Hepatic stellate cell (primary cell): ENCODE results near the gene PPIB.
A peak's percentile ranks its signal among the peaks of the same experiment; 100 is the strongest.

Experiments used
- DNase-seq: peaks from one replicate; pipeline ENCODE4 v3.0.0; 2011; ENCODE audit warnings: low spot score

The PPIB gene

GRCh38 chr15:64162869-64163658 is at the start of gene PPIB:
PPIB (minus strand) TSS chr15:64163022; CDS start chr15:64162986, 36 bp downstream.
- DNase-seq: peak; percentile 97

DNA sequence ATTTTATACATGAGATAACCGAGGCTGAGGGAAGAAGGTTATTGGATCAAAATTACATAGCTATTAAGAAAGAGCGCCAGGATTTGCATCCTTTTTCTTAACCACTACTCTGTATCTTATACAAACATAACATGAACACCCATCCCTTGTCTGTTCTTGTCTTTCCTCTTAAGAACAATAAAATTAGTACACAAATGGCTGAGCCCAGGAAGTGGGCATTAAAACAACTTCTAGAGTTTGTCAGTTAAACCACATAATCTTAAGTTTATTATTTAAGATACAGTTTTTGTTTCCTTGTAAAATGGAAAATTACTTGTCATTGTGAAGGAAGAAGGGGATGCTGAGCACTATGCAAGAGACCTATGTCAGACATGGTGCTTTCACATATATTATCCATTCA is 48.9 kb upstream of the PPIB start:
- no peak for DNase-seq

DNA sequence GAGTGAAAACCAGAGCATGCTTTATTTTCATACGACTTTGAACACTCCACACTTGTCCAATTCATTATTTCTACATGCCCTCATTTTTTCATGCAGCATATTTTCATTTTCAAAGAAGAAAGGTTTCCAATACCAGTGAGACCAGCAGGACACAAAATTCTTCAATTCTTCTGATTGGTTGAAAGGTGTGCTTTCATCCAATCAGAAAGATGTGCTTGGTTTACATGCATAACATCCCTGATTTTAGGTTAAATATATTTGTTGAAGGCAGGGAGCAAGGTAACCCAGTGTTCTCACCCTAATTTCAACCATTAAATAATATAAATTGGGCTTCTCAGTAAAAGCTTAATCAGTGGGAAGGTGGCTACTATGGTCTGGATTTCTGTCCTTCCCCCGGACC is 47.5 kb upstream of the PPIB start:
- DNase-seq: no peak

DNA sequence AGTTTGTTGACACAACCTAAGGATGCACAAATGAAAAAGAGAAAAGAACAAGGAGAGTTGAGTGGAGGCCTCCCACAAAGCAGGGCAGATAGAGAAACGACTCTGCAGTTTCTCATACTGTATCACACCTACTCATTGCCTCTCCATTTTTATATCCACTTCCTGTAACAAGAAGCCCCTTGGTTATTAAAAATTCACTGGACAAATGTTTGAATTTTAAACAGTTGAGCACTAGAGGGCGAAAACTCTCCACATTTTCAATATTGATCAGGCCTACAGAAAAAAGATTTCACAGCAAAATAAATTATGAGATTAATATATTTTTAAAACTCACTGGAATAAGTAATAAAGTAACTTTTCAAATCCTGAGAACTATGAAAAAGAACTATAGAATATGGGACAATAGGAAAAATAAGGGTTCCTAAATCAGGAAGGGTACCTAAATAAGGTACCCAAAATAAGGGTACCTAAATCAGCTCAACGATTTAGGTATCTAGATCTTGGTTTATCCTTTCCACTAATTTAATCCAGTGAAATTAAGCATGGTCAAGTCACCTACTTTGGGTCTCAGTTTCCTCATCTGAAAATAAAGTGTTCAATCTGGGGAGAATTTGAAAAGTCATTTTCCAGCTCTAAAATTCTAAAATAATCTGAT is 47.0 kb upstream of the PPIB start:
- peak; percentile 12 for DNase-seq

- no peak for DNase-seq
Observed at GRCh38 chr15:64205202-64205601, 42.4 kb upstream of the PPIB start.

GRCh38 chr15:64197425-64197824 is 34.6 kb upstream of the PPIB start:
- no peak for DNase-seq

- DNase-seq: no peak
Observed at GRCh38 chr15:64193971-64194370, 31.1 kb upstream of the PPIB start.

GRCh38 chr15:64191971-64192830 is 29.4 kb upstream of the PPIB start:
- no peak for DNase-seq

DNA sequence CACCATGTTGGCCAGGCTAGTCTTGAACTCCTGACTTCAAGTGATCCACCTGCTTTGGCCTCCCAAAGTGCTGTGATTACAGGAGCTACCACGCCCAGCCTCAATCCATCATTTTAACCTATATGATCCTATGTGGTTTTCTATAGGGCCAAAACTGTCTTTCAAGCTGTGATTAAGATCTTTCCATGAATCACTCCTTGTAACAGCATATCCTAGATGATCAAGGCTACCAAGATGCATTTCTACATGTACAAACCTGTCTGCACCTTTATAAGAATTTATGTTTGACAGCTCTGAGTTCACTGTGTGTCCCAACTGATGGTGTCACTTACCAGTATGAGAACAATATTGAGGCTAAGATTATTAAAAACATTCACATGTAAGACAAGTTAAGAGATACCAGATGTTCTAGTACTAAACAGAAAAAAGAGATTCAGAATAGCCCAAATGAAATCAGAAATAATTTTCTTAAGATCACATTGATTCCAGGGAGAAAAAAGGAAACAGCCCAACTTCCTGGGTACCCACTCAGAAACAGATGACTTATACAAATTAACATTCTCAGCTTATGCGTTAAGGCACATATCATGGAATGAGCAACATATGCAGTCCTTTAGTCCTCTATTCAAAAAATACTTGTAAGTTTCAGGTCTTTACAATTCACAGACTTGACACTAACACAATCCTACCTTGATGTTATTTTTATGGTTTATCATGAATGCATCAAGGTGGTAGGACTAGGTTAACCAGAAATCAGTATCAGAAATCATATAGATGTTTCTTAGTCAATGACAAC is 24.8 kb upstream of the PPIB start:
- no peak for DNase-seq

DNA sequence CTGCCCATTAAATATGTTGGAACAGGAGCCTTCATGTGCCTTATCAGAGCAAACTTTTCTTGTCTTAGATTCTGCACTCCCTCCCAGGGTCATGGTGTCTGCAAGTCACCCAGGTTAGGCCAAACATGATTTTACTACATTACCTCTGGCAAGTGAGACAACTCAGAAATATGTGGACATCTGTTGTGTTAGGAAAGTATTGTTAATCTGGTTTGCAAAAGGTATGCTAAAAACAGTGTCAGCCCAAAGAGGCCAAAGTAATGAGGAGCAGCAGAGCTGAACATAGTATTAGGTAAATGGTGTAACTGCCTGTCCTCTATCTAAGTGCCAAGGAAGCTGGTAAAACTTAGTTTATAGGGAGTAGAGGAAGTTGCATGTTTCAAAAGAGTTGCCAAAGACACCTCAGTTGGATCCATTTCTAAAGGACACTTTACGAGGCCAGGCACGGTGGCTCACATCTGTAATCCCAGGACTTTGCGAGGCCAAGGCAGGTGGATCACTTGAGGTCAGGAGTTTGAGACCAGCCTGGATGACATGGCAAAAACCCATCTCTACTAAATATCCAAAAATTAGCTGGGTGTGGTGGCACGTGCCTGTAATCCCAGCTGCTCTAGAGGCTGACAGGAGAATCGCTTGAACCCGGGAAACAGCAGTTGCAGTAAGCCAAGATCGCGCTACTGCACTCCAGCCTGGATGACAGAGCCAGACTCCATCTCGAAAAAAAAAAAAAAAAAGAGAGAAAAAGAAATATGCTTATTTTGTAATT is 22.5 kb upstream of the PPIB start:
- no peak for DNase-seq

GRCh38 chr15:64182859-64183370 is 20.1 kb upstream of the PPIB start:
- DNase-seq: no peak

GRCh38 chr15:64180235-64180824 is 17.5 kb upstream of the PPIB start:
- no peak for DNase-seq

DNA sequence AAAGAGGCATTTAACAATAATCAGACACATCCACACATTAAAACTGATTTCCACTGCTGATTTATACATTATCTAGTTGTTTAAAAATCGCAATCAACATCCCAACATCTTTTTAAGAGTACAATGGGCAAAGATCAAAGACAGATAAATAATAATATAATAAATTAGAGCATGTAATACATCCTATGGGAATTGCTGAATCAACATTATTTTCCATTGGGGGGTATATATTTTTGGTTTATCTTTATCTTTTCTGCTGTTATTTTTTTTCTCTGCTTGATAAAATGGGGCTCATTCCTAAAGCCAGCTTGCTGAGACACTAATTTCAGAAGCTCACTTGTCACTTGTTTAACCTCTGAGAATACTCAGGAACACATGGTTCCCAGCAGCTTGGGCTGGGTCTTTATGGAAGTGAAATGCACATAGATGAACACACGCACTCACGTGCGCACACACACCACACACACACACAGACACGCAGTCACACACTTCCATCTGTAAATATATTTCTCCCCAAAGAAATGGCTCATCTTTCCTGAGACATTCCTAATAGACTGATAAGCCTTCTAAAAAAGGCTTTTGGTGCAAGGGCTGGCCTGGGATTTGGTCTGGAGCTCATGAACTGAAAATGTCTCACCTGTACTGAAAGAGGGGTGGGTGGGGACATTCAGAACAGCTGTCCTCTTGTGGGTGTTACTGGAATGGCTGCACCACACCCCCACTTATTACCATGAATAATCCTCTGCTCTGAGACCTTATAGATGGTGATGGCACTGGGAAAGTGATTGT is 3.5 kb upstream of the PPIB start:
- DNase-seq: no peak

GRCh38 chr15:64164436-64164835 is 1.6 kb upstream of the PPIB start:
- no peak for DNase-seq

DNA sequence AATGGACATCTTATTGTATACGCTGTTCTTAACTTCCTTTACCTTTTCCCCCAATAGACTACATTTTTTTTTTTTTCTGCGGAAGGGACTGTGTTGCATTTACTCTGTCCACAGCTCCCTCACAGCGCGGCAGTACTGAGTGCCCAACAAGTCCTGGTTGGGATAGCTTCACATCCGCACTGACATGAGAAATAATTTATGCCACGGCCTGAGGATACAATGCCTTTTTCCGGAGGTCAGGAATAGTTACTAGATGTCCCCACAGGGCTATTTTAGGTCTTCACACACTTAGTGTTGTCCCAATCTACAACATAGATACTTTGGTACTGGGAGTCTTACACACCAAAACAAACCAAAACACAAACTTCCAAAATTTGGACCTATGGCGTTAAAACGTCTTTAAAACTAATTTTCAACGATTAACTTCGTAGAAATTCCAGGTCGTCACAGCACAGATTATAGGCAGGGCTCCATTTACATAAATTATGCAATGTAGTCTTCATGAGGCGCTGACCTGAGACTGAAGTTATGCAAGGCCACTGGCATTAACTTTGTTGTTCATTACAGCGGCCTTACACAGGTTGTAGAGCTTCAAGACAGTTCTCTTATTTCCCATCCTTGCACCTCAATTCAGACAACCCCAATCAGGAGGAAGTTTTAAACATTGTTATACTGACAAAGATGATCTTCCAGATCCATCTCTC is 989 bp upstream of the PPIB start:
- DNase-seq: no peak

DNA sequence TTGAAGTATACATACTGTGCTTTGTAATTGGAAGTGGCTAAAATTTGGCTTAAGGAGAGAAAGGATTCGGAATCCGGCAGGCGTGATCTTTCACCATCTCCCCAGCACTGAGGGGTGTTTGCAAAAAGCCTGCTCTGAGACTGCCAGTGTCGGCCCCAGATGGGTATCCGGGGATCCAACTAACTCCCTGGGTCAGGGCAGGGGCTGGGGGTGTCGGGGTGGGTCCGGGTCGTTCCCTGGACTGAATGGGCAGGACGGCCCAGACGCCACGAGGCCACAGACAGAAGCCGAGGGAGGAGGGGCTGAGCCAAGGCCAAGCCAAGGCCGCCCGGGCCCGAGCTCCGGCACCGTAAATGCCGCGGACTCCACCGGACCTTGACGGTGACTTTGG is 349 bp downstream of the PPIB start:
- no peak for DNase-seq

DNA sequence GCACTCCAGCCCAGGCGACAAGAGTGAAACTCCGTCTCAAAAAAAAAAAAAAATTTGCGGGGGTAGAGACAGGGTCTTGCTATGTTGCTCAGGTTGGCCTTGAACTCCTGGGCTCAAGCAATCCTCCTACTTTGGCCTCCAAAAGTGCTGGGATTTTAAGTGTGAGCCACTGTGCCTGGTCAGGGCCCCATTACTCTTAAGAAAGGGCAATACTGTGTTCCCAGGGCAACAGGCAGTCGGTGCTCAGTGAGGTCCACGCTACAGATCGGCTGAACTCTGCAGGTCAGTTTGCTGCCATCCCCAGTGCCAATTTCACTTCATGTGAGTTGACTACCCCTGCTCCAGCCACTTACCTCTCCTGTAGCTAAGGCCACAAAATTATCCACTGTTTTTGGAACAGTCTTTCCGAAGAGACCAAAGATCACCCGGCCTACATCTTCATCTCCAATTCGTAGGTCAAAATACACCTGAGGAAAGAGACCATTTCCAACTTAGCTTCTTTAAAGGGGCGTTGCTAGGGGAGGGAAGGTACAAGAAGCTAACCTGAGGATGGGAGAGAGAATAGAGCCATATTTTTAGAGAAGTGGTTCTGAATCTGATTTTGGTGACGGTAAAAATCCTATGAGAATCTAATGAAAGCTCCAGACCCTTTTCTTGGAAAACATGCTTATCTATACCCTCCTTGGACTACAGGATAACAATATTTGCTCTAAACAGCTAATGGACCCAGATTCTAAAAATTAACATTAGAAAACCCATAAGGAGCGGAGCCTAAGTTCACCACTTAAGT is 939 bp downstream of the PPIB start:
- no peak for DNase-seq
